Cerebellar cortex (tissue), 1 donor: ENCODE results near the gene HPCAL1.
A peak's percentile ranks its signal among the peaks of the same experiment; 100 is the strongest.

Experiments used
- DNase-seq: peaks from one replicate; pipeline ENCODE4 v3.0.0-alpha.2; 2015; ENCODE audit warnings: low spot score

Gene HPCAL1

GRCh38 chr2:10425699-10426098 is 123.0 kb downstream of the HPCAL1 start:
- no peak for DNase-seq

- no peak for DNase-seq
Observed at GRCh38 chr2:10426726-10427617, 124.3 kb downstream of the HPCAL1 start.

GRCh38 chr2:10427618-10427949 is 124.9 kb downstream of the HPCAL1 start:
- no peak for DNase-seq

- no peak for DNase-seq
Observed at GRCh38 chr2:10428355-10428754, 125.7 kb downstream of the HPCAL1 start.

GRCh38 chr2:10428924-10429323 is 126.2 kb downstream of the HPCAL1 start:
- DNase-seq: no peak

- DNase-seq: no peak
Observed at GRCh38 chr2:10430886-10431622, 128.3 kb downstream of the HPCAL1 start.

- no peak for DNase-seq
Observed at GRCh38 chr2:10431797-10432196, 129.1 kb downstream of the HPCAL1 start.

GRCh38 chr2:10432311-10433181 is 129.8 kb downstream of the HPCAL1 start:
- DNase-seq: no peak

GRCh38 chr2:10433264-10433946 is 130.7 kb downstream of the HPCAL1 start:
- DNase-seq: no peak

GRCh38 chr2:10433947-10434885 is 131.5 kb downstream of the HPCAL1 start:
- DNase-seq: no peak

- DNase-seq: peak; percentile 72
Observed at GRCh38 chr2:10434886-10435819, 132.4 kb downstream of the HPCAL1 start.

GRCh38 chr2:10435820-10436204 is 133.1 kb downstream of the HPCAL1 start:
- DNase-seq: no peak

- no peak for DNase-seq
Observed at GRCh38 chr2:10436583-10437110, 133.9 kb downstream of the HPCAL1 start.

- no peak for DNase-seq
Observed at GRCh38 chr2:10437806-10438205, 135.1 kb downstream of the HPCAL1 start.

- DNase-seq: peak; percentile 52
Observed at GRCh38 chr2:10438688-10439087, 136.0 kb downstream of the HPCAL1 start.

GRCh38 chr2:10439185-10439879 is 136.6 kb downstream of the HPCAL1 start:
- DNase-seq: no peak

GRCh38 chr2:10439971-10440370 is 137.3 kb downstream of the HPCAL1 start:
- DNase-seq: no peak

GRCh38 chr2:10440736-10441135 is 138.0 kb downstream of the HPCAL1 start:
- DNase-seq: no peak

GRCh38 chr2:10441948-10442347 is 139.2 kb downstream of the HPCAL1 start:
- DNase-seq: no peak
